IMR-90 (cell line): ENCODE results near the gene CD72. TPM values are rescaled to one million over a fixed set of nuclear protein-coding genes. Genes with fewer than 3 reads are reported as not detected.
"Not testable (repeated sequence)": the region's sequence is repeated elsewhere in the genome, so short reads cannot be mapped to it uniquely, and the experiment has no call there.

ENCODE experiments used
- ATAC-seq: fragments of 200-7000 bp; cut with Tn5 transposase; 2 replicates; pipeline ENCODE4 v1.9.1; 2020; ENCODE audit warnings: low read depth, mild to moderate bottlenecking, moderate library complexity
- BruUV-seq: library from RNA; stranded (reverse); fragments of 400-500 nt; replicated peaks from 2 replicates; lab custom pipeline; 2021; lab: Mats Ljungman, UMichigan
- CTCF ChIA-PET: fragments of 300-600 bp; formaldehyde crosslinking; extraction: SDS; loops from one replicate; lab custom pipeline; 2021; ENCODE audit warnings: antibody characterized with exemption; lab: Yijun Ruan, JAX
- POLR2A ChIA-PET: fragments of 300-600 bp; sonication (Branson Sonifier 250); formaldehyde crosslinking; loops from one replicate; lab custom pipeline; 2022; ENCODE audit warnings: antibody characterized with exemption; ENCODE audit not compliant: unreplicated experiment; lab: Charles Lee
- DNase-seq: peaks from one replicate; pipeline ENCODE4 v3.0.0; 2013
- H2AFZ ChIP-seq: replicated peaks from 2 replicates; pipeline ENCODE3; 2013; ENCODE audit warnings: low read length, mild to moderate bottlenecking; ENCODE audit not compliant: poor library complexity
- H2AK5ac ChIP-seq: 2 replicates; pipeline ENCODE4 v1.6.1; 2013; ENCODE audit warnings: low read depth, low read length, inconsistent platforms
- H2AK9ac ChIP-seq: replicated peaks from 2 replicates; pipeline ENCODE3; 2013; ENCODE audit warnings: mild to moderate bottlenecking, low read depth, low read length, moderate library complexity; ENCODE audit not compliant: poor library complexity
- H2BK120ac ChIP-seq: 2 replicates; pipeline ENCODE4 v1.6.1; 2013; ENCODE audit warnings: low read depth, low read length, inconsistent platforms
- H2BK15ac ChIP-seq: 3 replicates; pipeline ENCODE4 v1.6.1; 2013; ENCODE audit warnings: low read depth, low read length, inconsistent platforms
- H2BK20ac ChIP-seq: 2 replicates; pipeline ENCODE4 v1.6.1; 2013; ENCODE audit warnings: low read depth, mild to moderate bottlenecking, inconsistent platforms, low read length, moderate library complexity
- H2BK5ac ChIP-seq: 2 replicates; pipeline ENCODE4 v1.6.1; 2013; ENCODE audit warnings: mild to moderate bottlenecking, low read depth, low read length, inconsistent platforms; ENCODE audit not compliant: poor library complexity, severe bottlenecking
- H3K14ac ChIP-seq: replicated peaks from 2 replicates; pipeline ENCODE4 v1.6.1; 2013; ENCODE audit warnings: low read depth, low read length, inconsistent platforms
- H3K18ac ChIP-seq: 2 replicates; pipeline ENCODE4 v1.6.1; 2013; ENCODE audit warnings: low read depth, low read length, control low read depth
- H3K23ac ChIP-seq: 2 replicates; pipeline ENCODE4 v1.6.1; 2013; ENCODE audit warnings: low read depth, low read length, inconsistent platforms
- H3K27ac ChIP-seq: 2 replicates; pipeline ENCODE4 v1.5.1; 2013; ENCODE audit warnings: mild to moderate bottlenecking, control low read depth, low read length; ENCODE audit not compliant: insufficient read depth
- H3K27me3 ChIP-seq: 2 replicates; pipeline ENCODE4 v1.6.1; 2013; ENCODE audit warnings: low read length; ENCODE audit not compliant: control insufficient read depth, insufficient read depth
- H3K36me3 ChIP-seq: 2 replicates; pipeline ENCODE4 v1.6.1; 2013; ENCODE audit warnings: low read length, mixed read lengths; ENCODE audit not compliant: control insufficient read depth, insufficient read depth
- H3K4ac ChIP-seq: 2 replicates; pipeline ENCODE4 v1.6.1; 2013; ENCODE audit warnings: low read depth, low read length, inconsistent platforms
- H3K4me1 ChIP-seq: 2 replicates; pipeline ENCODE4 v1.6.1; 2013; ENCODE audit warnings: low read length, mixed read lengths; ENCODE audit not compliant: control insufficient read depth, insufficient read depth
- H3K4me2 ChIP-seq: 2 replicates; pipeline ENCODE4 v1.6.1; 2013; ENCODE audit warnings: low read depth, mild to moderate bottlenecking, control low read depth, low read length, moderate library complexity
- H3K4me3 ChIP-seq: 2 replicates; pipeline ENCODE4 v1.5.1; 2013; ENCODE audit warnings: low read depth, mild to moderate bottlenecking, control low read depth, low read length, moderate library complexity; ENCODE audit not compliant: insufficient read depth
- H3K56ac ChIP-seq: 2 replicates; pipeline ENCODE4 v1.6.1; 2013; ENCODE audit warnings: low read length, inconsistent platforms; ENCODE audit not compliant: insufficient read depth; ENCODE audit errors: extremely low read depth
- H3K79me1 ChIP-seq, 2 experiments: 2 replicates each; pipeline ENCODE4 v1.6.1; 2013; ENCODE audit warnings: low read length in 2 of 2, inconsistent platforms in 1 of 2, low read depth in 1 of 2
- H3K9ac ChIP-seq: 2 replicates; pipeline ENCODE4 v1.6.1; 2013; ENCODE audit warnings: low read depth, low read length, control low read depth
- H3K9me1 ChIP-seq: 2 replicates; pipeline ENCODE4 v1.6.1; 2013; ENCODE audit warnings: low read length, inconsistent platforms; ENCODE audit not compliant: insufficient read depth
- H3K9me3 ChIP-seq: 2 replicates; pipeline ENCODE4 v1.6.1; 2013; ENCODE audit warnings: low read length; ENCODE audit not compliant: control insufficient read depth, insufficient read depth
- H4K20me1 ChIP-seq: 2 replicates; pipeline ENCODE4 v1.6.1; 2013; ENCODE audit warnings: low read length, inconsistent platforms; ENCODE audit not compliant: insufficient read depth
- H4K5ac ChIP-seq: 2 replicates; pipeline ENCODE4 v1.6.1; 2013; ENCODE audit warnings: mild to moderate bottlenecking, low read depth, low read length, control low read depth
- H4K8ac ChIP-seq, 2 experiments: 2 replicates each; pipeline ENCODE4 v1.6.1; 2013; ENCODE audit warnings: low read depth in 2 of 2, low read length in 2 of 2, control low read depth in 1 of 2, inconsistent platforms in 1 of 2
- H4K91ac ChIP-seq: 2 replicates; pipeline ENCODE4 v1.6.1; 2013; ENCODE audit warnings: low read depth, low read length, inconsistent platforms; ENCODE audit not compliant: insufficient read depth
- WGBS, 2 experiments: methylation state at CpG; one replicate each; pipeline versions ENCODE4 v1.1.5 to v1.1.7; 2013; ENCODE audit warnings: missing lambda C conversion rate in 2 of 2; ENCODE audit not compliant: insufficient read length in 1 of 2; ENCODE audit errors: extremely low coverage in 2 of 2; 5-methylcytosine and 5-hydroxymethylcytosine counted together
- dilution Hi-C: fragments of 300-500 bp; cut with HindIII; formaldehyde crosslinking; loops from one replicate; pipeline ENCODE4 v1.14.3; 2018; ENCODE audit warnings: low sequenced_read_pairs; ENCODE audit not compliant: unreplicated experiment
- in situ Hi-C: fragments of 300-500 bp; cut with MboI; formaldehyde crosslinking; loops from 3 replicates; pipeline ENCODE4 v1.14.3; 2019; ENCODE audit warnings: low sequenced_read_pairs, inconsistent platforms, mixed read lengths
- intact Hi-C: fragments of 100-400 bp; cut with micrococcal nuclease; formaldehyde crosslinking; loops from 2 replicates; pipeline ENCODE4 v1.10.0; 2022
- polyA plus RNA-seq, 3 experiments: library from polyadenylated mRNA; depleted of rRNA; stranded (reverse); fragments of >200 nt; gene quantifications; 2 replicates each; pipeline ENCODE4 v1.2.3, GENCODE V29; 2012; ENCODE audit warnings: low replicate concordance in 1 of 3
- total RNA-seq: library from RNA; depleted of rRNA; stranded (reverse); fragments of >200 nt; gene quantifications from 2 replicates; pipeline ENCODE4 v1.2.3, GENCODE V29; 2012

Gene CD72
- total and polyA plus RNA-seq, 2 of the 4 experiments (the other 2 are of a cell fraction), result 0.36 to 0.58 TPM

GRCh38 chr9:35638751-35639150 lies 20.5 kb upstream of the CD72 start:
- H3K18ac ChIP-seq, H2AK5ac ChIP-seq, POLR2A ChIA-PET, H3K27ac ChIP-seq, DNase-seq, H3K4me3 ChIP-seq, intact Hi-C loops, H4K5ac ChIP-seq, H4K91ac ChIP-seq, H3K27me3 ChIP-seq, H3K4ac ChIP-seq, H2BK5ac ChIP-seq, H3K9me1 ChIP-seq, H2AK9ac ChIP-seq, H2AFZ ChIP-seq, in situ Hi-C loops, H2BK120ac ChIP-seq, H3K14ac ChIP-seq, H4K8ac ChIP-seq, H3K36me3 ChIP-seq, H3K56ac ChIP-seq, H2BK15ac ChIP-seq, H4K20me1 ChIP-seq, BruUV-seq, H3K9me3 ChIP-seq, H3K4me2 ChIP-seq, H3K23ac ChIP-seq, H2BK20ac ChIP-seq, H3K79me1 ChIP-seq, H3K4me1 ChIP-seq, H3K9ac ChIP-seq, dilution Hi-C loops, ATAC-seq: not testable (repeated sequence)
- CTCF ChIA-PET, result interaction anchor here (1.0 kb wide), 1 partner anchor 10 kb away, joined by 3 read pairs; no protein-coding TSS in a partner anchor
- WGBS, 2 experiments, result no CpG with 5 or more reads among the region's 8 CpGs

- intact Hi-C loops, H4K91ac ChIP-seq, H3K9ac ChIP-seq, H2AFZ ChIP-seq, H3K27me3 ChIP-seq, H3K18ac ChIP-seq, H3K14ac ChIP-seq, H2AK5ac ChIP-seq, H3K4me3 ChIP-seq, H4K8ac ChIP-seq, H2BK20ac ChIP-seq, H4K5ac ChIP-seq, POLR2A ChIA-PET, ATAC-seq, H2BK120ac ChIP-seq, H3K4me2 ChIP-seq, H4K20me1 ChIP-seq, dilution Hi-C loops, H3K27ac ChIP-seq, H3K23ac ChIP-seq, CTCF ChIA-PET, H3K4ac ChIP-seq, in situ Hi-C loops, H3K9me1 ChIP-seq, BruUV-seq, H2BK5ac ChIP-seq, H3K79me1 ChIP-seq, H3K56ac ChIP-seq, H2BK15ac ChIP-seq, H3K36me3 ChIP-seq, DNase-seq, H2AK9ac ChIP-seq, H3K9me3 ChIP-seq, H3K4me1 ChIP-seq: not testable (repeated sequence)
- WGBS, 2 experiments, result 76% methylated on average over 5 of the region's 9 CpGs; no CpG with 5 or more reads in 1 of the 2 experiments
These were observed 19.3 kb upstream of the CD72 start for GRCh38 chr9:35637427-35637955.
